Forelimb muscle (tissue), 1 donor: Measurements from ENCODE around the gene PDE4B. TPM values are rescaled to one million over a fixed set of nuclear protein-coding genes. Genes with fewer than 3 reads are reported as not detected.
"Not testable (repeated sequence)": the region's sequence is repeated elsewhere in the genome, so short reads cannot be mapped to it uniquely, and the experiment has no call there.

ENCODE experiments used
- DNase-seq: peaks from one replicate; pipeline ENCODE4 v3.0.0-alpha.2; 2013; ENCODE audit warnings: low read depth
- polyA plus RNA-seq: library from polyadenylated mRNA; unstranded; fragments of 120-200 nt; gene quantifications from one replicate; pipeline ENCODE4 v1.2.1, GENCODE V29; 2013; ENCODE audit not compliant: insufficient read length

Gene PDE4B
- polyA plus RNA-seq, 1 donor = 16.7 TPM

- no peak for DNase-seq
These were observed 591.7 kb downstream of the PDE4B start for GRCh38 chr1:66384258-66384921.

GRCh38 chr1:66386712-66387111 lies 594.0 kb downstream of the PDE4B start:
- DNase-seq = no peak

DNA sequence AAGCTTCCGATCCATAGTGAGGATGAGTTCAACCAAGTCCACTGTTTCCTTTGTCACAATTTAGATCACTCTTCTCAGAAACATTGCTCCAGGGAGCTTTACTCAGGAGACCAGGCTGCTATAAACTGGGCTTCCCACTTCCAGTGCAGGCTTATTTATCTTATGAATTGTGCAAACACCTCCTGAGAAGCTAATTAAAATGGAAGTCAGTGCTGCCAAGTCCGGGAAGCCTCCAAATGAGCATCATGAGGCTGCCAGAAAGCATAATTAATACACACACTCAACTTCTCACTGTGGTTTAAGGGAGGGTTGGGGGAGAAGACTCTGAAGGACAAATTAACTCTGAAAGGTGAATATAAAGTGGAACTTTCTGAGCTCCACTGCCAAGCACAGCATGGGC lies 596.2 kb downstream of the PDE4B start:
- DNase-seq = no peak

DNA sequence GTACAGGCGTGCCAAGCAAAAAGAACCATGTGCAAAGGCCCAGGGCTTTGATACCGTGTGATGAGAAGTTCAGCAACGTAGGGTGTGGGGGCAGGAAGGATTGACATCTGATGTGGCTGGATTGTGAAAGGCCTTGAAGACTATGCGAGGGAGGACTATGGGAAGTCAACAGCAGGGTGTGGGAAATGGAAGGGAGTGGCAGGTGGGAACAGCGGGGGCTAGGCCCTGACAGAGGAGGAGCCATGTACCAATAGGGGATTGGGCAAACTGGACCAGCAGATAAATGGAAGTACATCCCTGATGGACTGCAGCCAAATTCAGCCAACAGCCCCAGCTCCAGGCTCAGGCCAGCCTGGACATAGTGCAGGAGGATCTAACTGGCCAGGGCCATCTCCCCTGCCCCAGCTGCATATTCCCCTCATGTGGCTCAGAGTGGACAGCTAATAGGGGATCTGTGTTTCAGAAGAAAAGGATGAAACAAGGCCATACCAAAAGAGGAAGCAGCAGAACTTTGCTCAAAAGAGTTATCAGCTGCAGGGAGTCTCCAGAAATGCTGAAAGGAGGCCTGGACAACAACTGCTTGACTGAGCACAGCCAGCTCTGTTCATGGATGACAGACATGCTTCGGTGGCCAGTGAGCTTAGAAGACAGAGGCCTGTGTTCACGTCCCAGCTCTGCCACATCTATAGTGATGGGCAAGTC lies 601.0 kb downstream of the PDE4B start:
- no peak for DNase-seq

GRCh38 chr1:66394603-66395002 lies 601.9 kb downstream of the PDE4B start:
- no peak for DNase-seq

- DNase-seq = no peak
These were observed 602.7 kb downstream of the PDE4B start for GRCh38 chr1:66395202-66396061.

GRCh38 chr1:66396212-66396890 lies 603.7 kb downstream of the PDE4B start:
- no peak for DNase-seq

DNA sequence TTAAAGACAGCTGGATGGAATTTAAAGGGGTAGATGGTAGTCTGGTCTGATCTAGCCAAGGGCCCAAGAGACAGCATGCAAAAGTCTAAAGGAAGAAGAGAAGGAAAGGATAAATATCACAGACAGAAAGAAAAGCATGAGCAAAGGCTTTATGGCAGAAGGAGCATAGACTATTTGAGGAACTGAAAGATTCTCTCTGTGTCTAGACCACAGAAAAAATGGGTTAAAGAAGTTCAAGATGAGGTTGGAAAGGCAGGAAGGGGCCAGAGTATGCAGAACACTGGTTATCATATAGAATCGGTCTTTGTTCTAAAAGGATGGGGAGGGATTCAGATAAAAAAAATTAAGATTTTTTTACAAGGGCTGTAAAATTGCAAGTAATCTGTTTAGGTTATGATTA lies 604.5 kb downstream of the PDE4B start:
- DNase-seq = no peak

DNA sequence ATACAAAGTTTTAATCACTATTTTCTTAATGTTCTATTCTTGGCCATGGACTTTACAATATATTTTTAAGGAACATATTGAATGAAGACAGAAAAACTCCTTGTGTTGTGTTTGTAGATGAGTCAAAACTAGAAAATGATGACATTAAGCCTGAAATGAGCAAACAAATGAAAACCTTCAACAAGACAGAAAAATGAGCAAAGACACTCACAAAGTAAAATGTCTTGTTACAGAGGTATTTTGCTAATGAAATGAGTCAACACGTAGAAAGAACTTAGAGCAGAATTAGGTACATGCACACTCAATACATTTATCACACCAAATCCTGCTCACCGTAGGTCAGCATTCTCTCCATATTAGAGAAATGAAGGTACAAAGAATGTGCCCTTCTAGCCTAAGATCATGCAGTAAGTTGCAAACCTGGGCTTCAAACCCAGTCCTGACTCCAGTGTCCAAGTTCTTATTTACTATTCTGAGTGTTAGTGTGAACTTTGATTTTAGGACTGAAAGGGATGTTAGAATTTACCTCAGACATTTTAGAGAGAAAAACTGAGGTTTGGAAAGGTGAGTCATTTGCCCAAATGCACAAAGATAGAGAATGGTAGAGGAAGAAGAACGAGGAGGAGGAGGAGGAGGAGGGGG lies 607.3 kb downstream of the PDE4B start:
- DNase-seq = no peak

GRCh38 chr1:66400660-66401059 lies 608.0 kb downstream of the PDE4B start:
- DNase-seq = no peak

- no peak for DNase-seq
These were observed 608.5 kb downstream of the PDE4B start for GRCh38 chr1:66401244-66401643.

DNA sequence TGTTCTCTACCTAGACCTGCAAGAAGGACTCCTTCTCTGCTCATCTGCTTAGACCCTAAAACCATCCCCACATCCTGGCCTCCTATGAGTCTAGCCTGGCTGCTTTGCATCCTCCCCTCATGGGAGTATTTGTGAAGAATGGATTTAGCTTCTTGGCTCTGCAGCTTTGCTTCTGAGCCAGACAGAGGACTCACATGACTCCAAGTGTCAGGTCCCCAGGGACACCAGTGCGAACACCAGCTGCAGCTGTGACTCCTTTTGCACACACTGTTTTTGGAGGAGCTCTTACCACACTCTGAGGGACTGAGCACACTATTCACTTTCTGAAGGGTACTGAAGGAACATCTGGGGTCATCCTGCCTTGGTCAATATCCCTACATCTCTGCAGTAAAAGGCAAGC lies 609.5 kb downstream of the PDE4B start:
- peak; percentile 71 for DNase-seq

- peak; percentile 34 for DNase-seq
These were observed 610.5 kb downstream of the PDE4B start for GRCh38 chr1:66403007-66403731.

DNA sequence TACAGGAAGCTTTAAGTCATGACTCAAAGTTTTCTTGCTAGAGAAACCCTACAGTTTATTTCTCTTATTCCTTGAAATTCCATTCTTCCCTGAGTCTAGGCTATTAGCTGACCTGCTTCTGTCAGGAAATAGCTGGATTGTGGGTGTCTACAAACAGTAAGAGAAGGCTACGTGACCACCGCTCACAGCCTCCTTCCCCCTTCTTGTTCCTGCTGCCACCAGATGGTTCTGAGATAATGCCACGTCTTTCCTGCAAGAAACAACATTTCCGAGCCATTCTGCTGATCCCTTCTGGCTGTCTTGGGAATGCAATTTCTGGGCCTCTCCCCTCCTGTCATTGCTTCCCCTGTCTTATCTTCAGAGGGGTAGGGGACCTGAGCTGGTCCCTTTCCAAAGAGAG lies 612.4 kb downstream of the PDE4B start:
- no peak for DNase-seq

GRCh38 chr1:66411449-66411848 lies 618.8 kb downstream of the PDE4B start:
- DNase-seq = not testable (repeated sequence)

GRCh38 chr1:66412704-66413103 lies 620.0 kb downstream of the PDE4B start:
- no peak for DNase-seq

DNA sequence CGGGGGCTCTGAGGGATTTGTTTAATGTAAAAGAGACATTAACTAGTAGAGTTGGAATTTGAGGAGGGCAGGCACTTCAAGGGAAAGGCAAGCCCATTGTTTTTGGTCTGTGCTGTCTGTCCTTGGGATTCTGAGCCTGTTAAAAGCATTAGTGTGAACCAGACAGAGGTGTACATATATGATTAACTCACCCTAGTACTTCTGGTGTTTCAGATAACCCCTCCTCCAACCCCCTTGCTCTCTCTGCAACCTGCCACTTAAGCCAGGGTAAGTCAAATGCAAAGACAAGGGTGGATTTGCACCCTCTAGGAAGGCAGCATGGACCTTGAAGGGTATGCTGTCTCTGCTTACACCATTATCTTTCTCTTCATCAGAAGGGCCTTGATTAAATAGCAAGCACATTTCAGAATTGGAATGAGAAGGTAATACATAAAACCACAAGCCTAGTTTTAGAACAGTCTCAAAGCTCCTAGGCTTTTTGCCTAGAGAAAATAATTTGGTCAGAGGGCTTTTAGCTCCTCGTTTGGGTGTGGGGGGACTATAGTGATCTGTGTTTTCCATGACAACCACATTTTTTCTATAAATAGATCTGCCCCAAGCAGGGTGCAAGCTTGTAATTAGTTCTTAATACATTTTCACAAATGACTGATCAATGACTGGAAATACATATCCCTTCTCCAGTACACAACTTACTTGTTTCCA lies 620.6 kb downstream of the PDE4B start:
- no peak for DNase-seq

GRCh38 chr1:66413838-66414175 lies 621.1 kb downstream of the PDE4B start:
- DNase-seq = no peak

DNA sequence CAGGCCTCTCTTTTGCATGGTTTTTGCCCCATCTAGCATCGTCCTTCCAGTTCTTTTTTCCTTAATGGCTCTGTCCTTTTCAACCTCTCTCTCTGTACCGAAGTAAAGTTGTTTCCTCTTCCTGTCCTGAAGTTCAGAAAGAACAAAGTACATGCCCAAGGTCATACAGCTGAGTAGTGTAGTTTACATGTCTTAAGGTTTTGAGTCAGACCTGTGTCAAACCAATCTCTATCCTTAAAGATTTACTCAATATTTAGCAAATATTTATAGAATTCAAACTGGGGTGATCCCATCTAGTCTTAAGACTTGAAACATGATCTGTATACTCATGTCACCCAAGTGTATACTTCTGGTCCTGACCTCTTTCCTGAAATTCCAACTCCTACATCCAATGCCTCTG lies 622.6 kb downstream of the PDE4B start:
- no peak for DNase-seq

DNA sequence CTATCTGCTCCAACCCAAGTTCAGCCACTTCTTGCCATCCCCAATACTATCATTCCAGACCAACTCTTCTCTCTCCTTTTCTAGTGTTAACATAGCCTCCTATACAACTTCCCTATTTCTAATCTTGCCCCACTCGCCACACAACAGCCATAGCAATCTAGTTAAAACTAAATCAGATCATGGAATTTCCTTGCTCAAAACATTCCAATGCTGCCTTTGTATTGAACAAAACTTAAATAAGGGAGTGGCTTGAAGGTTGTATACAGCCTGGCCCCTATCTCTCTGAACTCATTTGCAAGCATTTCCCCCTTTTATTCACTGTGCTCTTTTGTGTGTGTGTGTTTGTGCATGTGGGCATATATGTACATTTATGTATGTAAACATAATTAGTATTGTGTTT lies 623.2 kb downstream of the PDE4B start:
- DNase-seq = no peak
